Stimulated activated CD8-positive, alpha-beta memory T cell treated with anti-CD3 and anti-CD28 coated beads, Interleukin-2, amount 100 ng/mL, for 1 hour (primary cell): ENCODE data around the gene CD274.

Experiments
- DNase-seq, 2 donors: peaks; one replicate each; pipeline ENCODE4 v3.0.0-alpha.2; 2020; ENCODE audit warnings: low read depth in 2 of 2

The CD274 gene

DNA sequence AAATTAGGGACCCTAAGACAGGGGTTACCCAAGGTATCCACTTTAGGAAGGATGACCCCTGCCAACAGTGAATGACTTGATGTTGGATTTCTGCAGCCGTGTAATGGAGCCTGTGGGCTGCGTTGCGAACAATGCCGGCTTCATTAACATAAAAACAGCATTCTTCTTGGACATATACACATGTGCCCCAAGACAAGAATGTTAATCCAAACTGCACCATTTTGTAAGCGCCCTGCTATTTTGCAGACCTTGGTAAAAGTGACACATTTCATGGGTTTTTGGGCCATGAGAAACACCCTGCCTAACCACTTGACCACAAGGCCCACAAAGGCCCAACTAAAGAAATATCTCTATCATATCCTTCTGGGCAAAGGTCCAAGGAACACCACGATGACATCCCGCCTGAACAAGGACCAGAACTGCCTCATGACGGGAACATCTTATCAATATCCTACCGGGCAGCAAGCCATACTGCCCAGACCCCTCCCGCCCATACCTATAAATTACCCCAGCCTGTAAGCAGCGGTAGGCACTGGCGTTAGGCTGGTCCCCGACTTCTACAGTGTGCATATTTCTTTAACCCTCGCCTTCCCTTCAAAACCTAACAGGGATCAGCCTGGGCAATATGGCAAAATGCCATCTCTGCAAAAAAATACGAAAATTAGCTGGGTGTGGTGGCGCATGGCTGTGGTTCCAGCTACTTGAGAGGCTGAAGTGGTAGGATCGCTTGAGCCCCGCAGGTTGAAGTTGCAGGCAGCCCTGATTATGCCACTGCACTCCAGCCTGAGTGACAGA, 50.3 kb downstream of the CD274 start:
- no peak for DNase-seq

DNA sequence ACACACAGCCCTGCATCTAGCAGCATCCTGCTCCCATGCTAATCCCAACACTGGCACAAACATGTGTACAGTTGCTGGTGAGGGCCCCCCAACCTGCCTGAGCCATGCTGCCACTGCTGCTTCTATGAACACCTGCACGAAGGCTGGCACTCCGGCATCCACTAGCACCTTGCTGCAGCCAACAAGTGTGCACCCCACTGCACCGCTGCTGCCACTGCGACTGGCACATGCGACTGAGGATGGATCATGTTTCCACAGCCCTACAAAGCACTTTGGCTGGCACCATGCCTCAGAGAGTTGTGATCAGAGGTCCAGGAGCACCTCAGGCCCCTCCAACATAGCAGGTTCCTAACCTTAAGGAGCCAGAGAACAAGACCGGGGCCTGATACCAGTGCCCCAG, 52.2 kb downstream of the CD274 start:
- no peak for DNase-seq

DNA sequence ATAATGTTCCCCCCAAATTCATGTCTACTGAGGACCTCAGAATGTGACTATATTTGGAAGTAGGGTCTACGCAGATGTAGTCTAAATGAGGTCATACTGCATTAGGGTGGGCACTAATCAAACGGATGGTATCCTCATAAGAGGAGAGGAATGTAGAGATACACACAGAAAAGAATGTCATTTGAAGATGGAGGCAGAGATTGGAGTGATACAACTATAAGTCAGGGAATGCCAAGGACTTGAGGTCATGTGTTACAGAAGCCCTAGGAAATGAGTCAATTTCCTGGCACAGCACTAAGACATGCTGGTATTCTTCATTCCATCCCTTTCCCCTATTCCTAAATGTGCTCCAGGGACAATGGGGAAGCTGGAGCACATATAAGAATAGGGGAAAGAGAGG, 59.2 kb downstream of the CD274 start:
- no peak for DNase-seq

DNA sequence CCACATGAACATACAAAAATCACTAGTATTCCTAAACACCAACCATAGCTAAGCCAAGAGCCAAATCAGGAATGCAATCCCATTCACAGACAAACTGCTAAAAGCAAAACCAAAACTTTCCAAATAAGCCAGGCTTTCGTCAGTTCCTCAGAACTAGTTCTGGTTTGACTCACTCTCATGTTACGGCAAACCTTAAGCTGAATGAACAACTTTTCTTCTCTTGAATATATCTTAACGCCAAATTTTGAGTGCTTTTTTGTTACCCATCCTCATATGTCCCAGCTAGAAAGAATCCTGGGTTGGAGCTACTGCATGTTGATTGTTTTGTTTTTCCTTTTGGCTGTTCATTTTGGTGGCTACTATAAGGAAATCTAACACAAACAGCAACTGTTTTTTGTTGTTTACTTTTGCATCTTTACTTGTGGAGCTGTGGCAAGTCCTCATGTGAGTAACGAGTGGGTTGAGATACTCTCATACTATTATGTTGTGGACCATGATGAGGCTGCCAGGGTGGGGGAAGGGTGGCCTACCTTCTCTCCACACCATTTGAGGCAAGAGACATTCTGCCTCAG, 60.1 kb downstream of the CD274 start, which contains the start of gene PDCD1LG2:
TSS of gene PDCD1LG2 (plus strand) at position 172 of the 572 bp plus-strand sequence. CDS start 12,016 bp downstream, outside the sequence.
- no peak for DNase-seq

DNA sequence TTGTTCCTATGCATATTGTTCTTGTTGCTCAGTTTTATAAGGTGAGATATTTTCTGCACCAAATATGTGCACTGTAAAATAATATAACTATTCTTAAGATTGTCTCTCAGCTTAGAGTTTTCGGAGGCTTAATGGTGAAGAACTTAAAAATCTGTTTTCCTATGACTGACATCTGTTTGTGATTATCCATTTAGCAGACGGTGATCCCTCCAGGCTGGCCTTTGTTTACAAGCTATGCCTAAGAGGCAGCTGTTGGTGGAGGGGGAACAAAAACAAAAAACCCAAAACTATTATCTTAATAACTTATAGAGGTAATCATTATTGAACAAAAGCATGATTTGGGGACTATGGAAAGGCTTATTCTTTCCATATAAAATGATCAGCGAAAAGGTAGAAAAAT, 60.6 kb downstream of the CD274 start:
- no peak for DNase-seq

DNA sequence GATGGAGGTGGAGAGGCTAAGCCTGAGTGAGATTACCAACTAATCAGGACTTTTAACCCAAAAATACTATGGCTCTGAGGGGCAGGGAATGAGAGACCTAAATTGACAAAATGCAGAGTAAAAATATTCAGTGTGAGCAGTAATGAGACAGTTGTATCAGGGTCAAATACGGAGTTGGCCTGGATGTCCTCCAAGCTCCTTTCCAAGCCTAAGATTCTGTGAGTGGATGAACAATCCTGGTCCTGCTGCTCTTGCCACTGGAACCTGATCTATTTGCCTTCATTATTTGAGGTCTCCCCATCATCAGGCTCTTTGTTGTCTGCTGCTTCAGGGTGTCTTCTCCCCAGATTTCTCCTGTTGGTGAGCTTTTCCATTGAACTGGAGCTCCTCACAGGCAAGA, 61.1 kb downstream of the CD274 start:
- DNase-seq, result no peak

DNA sequence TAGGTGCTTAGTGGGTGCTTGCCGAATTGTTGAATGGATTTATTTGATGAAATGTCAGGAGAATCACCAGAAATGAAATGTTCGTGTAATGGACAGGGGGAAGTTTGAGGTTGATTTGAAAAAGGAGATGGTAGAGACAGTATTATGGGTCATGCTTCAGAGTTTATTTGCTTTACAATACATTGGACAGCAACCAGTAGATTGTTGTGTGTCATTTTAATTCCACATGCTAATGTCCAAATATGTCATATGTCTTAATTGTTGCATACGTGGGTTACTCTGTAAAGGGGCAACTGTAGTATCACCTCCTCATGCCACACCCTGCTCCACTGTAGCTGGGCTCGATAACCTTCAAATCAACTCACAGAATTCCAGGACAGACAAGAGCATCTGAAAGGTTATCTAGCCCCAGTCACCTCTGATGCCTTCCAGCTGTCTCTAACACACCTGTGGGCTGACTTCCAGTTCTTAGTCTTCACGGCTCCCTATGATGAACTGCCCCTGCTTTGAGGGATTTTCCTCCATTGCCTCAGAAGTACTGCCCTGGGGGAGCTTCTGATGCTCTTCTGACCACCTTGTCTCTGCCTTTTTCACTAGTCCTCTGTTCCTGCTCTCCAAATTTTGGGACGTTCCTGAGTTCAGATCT, 61.7 kb downstream of the CD274 start:
- DNase-seq, result no peak

DNA sequence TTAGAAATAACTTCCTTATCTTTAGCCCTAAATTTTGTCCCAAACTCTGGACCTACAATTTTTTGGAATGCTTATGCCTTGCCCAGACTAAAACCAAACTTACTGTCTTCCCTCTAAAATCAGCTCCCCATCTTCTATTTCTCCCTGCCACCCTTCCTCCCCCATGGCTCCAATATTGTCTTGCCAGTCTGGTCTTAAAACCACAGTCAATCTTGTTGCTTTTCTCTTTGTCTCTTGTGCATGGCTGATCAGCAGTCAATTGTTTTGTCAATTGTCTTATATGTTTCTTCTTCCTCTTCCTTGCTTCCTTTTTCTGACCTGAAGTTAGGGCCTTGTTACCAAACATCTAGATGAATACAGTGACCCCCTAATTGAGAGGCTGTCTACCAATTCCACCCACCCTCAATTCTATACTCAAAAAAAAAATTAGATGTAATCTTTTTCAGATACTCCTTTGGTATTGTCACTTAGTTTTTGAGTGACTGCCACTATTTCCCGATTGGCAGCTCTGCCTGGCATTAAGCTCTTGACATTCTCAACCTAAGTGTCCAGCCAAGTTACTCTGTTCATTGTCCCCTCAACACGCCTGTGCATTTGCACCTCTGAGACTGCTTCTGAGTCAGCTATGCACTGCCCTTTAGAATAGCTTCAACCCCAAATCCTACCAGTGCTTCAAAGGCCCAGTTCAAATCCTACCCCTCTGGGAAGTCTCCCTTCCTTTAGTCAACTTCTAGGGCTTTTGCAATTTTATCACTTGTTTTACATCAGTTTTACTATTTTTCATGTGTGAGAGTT, 62.5 kb downstream of the CD274 start:
- DNase-seq, result no peak

DNA sequence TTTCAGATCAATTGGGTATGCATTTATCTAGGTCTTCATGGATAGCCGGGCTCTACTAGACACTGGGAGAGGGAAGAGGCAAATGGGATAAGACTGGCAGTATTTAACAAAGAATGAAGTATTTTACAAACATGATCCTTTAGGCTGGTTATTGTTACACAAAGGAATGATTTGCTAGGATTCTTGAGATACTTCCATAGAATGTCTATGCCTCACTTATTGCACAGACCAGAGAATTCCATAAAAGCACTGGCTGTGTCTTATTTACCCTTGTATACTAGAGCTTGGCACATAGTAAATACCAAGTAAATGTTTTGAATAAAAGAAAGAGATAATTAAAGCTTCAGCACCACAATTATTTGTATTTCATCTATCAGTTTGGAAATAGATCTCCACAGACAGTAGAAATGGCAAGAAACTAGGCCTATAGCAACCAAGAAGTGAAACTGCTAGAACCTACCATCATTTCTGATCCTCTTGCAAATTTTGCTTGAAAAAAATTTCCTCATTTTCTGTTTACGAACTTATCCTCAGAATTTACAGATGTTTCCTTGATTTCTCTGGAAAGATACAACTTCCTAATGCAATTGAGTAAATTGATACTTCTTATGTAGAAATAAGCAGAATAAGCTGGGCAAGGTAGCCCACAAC, 63.7 kb downstream of the CD274 start:
- DNase-seq, result no peak

DNA sequence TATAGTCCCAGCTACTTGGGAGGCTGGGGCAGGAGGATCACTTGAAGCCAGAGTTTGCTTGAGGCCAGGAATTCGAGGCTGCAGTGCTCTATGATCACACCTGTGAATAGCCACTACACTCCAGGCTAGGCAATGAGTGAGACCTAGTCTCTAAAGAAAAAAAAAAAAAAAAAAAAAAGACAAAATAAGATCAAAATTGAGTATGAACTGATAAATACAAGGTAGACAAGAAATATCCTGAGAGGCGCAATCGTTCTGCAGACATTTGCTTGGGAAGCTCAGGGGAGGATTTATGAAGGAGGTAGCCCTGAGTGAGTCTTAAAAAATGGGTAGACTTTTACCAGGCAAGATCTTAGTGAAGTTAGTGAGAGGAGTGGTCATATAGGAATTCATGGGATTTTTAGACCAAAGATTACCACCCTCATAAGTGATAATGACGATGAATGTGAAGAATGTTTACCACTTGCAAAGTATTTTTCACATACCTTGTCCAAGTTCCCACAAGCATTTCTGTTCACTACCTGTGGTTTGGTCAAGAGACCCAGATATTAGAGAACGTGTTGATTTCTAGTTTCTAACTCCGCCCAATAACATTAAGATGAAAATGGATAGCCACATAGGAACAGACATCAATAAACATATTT, 64.4 kb downstream of the CD274 start:
- DNase-seq, result no peak

DNA sequence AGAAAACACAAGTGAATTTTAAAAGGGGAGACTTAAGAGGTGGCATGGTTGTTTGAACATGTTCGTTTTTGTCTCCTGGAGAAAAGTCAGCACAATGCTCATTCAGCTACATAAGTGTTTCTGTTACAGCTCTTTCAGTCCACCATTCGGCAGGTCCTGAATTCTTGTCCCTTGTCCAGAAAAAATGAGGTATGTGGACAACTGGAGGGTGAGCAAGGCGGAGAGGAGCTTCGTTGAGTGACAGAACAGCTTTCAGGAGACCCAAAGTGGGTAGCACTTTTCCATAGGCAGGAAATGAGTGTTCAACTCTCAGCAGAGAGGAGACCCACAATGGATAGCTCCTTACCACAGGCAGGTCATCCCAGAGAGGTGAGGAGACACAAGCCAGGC, 64.9 kb downstream of the CD274 start:
- no peak for DNase-seq

DNA sequence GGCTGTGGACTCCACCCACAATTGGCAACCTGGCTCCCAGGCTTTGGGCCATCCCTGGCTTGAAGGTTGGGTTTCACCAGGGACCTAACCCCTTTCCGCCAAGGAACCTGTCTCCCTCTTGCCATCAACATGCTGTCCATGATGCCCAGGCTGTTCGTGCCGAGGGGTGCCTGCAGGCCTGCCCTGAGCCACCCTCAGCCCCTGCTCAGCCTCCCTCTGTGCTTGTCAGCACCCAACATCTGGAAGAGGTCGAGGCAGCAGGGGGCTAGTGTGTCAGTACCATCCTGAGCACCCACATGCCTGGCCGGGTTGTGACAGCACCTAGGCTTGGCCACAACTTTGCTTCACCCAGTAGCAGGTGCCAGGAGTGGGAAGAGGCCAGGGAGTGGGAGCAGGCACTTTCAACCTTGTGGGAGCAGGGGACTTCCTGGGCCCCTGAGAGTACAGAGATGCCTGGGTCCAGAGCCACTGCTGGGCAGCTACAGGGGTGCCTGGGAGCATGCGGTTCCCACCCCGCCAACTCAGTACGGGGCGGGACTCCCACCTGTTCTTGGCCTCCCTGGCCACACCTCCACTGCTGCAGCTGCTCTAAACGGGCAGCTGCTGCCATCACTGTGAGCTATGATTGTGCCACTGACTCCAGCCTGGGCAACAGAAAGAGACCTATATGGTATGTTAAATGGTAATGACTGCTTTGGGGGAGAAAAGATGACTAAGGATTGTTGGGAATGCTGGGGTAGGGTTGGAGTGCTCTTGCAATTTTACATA, 66.3 kb downstream of the CD274 start:
- DNase-seq, result no peak

DNA sequence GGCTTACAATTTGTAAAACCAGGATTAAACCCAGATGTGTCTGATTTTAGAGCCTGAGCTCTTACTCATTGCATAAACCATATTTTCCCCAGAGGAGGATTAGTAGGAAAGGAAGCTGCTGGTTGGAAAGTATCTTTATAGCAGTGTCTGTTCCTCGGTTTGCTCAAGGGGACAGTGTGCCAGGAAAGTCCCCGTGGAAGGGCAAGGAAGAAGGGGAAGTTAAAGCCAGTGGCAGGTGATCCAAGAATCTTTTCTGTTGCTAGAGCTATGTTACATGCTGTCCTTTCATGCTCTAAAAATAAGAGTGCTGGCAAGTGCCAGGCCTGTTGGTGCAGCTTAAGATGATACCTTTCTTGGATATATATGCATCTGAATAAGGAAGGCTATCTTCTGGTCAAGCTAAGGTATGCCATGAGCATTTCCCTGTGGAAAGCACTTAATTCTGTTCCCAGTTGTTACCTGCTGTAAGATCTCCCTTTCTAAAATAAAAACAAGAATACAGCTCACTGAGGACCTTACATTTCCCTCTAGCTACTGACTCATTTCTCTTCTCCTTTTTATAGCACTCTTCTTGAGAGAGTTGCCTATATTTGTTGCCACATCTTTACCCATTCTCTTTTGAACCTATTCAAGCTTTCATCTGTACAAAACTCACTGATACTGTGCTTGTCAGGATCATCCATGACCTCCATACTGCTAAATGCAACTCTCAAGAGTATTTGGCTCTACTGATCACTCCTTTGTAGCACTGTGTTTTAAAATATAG, 68.0 kb downstream of the CD274 start:
- no peak for DNase-seq

DNA sequence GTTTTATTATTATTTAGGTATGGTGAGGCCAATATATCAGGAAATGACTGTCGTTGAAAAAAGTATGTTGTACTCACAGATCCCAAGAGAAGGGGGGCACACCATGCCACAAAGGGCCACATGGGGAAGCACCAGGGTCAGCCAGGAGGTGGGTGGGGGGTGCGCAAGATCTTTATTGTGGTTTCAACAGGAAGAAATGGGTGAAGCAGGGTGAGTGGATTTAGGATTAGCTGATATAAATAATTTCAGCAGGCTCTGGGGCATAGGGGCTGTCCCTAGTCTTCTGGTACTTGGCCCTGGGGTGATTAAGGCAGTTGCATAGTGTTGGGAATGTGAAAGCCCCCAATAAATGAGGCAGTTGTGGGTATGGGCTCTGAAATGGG, 68.6 kb downstream of the CD274 start:
- DNase-seq, result no peak
